ENCODE results near the gene KCNQ1.

GRCh38 chr11:2831781-2832532 is 387.1 kb downstream of the KCNQ1 start:
- TF ChIP-seq CTCF (IDR thresholded peaks at IDR 0.05; ENCODE audit: borderline replicate concordance, extremely low read depth, low read length, poor library complexity, severe bottlenecking) (no peak), EZH2 (IDR thresholded peaks at IDR 0.05; ENCODE audit: borderline replicate concordance, low read depth, low read length, severe bottlenecking) (no peak)
